NCI-H2081 treated with DMSO at 0.1 percent for 48 hours (cell line): ENCODE results near the gene C1orf116.

Experiments used
- DNase-seq: peaks from one replicate; lab custom pipeline; 2025; lab: John Stamatoyannopoulos, UW

The C1orf116 gene

GRCh38 chr1:207032528-207033017 lies at the start of gene C1orf116:
Gene C1orf116 (minus strand): TSS chr1:207032756. CDS start chr1:207027598, 5,158 bp downstream.
- peak; percentile 80 for DNase-seq

- no peak for DNase-seq
Measured at GRCh38 chr1:207081806-207082205, 49.2 kb upstream of the C1orf116 start.

GRCh38 chr1:207081088-207081487 lies 48.5 kb upstream of the C1orf116 start:
- DNase-seq, result no peak

- DNase-seq, result no peak
Measured at GRCh38 chr1:207079706-207080241, 47.2 kb upstream of the C1orf116 start.

GRCh38 chr1:207078578-207079132 lies 46.1 kb upstream of the C1orf116 start:
- no peak for DNase-seq

- peak; percentile 8 for DNase-seq
Measured at GRCh38 chr1:207077470-207078377, 45.2 kb upstream of the C1orf116 start.

- DNase-seq, result no peak
Measured at GRCh38 chr1:207077012-207077411, 44.5 kb upstream of the C1orf116 start.

GRCh38 chr1:207076181-207076955 lies 43.8 kb upstream of the C1orf116 start:
- no peak for DNase-seq

- DNase-seq, result no peak
Measured at GRCh38 chr1:207073906-207074820, 41.6 kb upstream of the C1orf116 start.

GRCh38 chr1:207072233-207072632 lies 39.7 kb upstream of the C1orf116 start:
- DNase-seq, result no peak

- DNase-seq, result no peak
Measured at GRCh38 chr1:207071426-207071825, 38.9 kb upstream of the C1orf116 start.

GRCh38 chr1:207070811-207071210 lies 38.3 kb upstream of the C1orf116 start:
- DNase-seq, result no peak

GRCh38 chr1:207069858-207070506 lies 37.4 kb upstream of the C1orf116 start:
- no peak for DNase-seq

GRCh38 chr1:207069061-207069460 lies 36.5 kb upstream of the C1orf116 start:
- no peak for DNase-seq

GRCh38 chr1:207067665-207068064 lies 35.1 kb upstream of the C1orf116 start:
- DNase-seq, result no peak

GRCh38 chr1:207067185-207067584 lies 34.6 kb upstream of the C1orf116 start:
- no peak for DNase-seq

GRCh38 chr1:207064561-207064960 lies 32.0 kb upstream of the C1orf116 start:
- no peak for DNase-seq

GRCh38 chr1:207063014-207063413 lies 30.5 kb upstream of the C1orf116 start:
- DNase-seq, result no peak

- DNase-seq, result no peak
Measured at GRCh38 chr1:207062058-207062457, 29.5 kb upstream of the C1orf116 start.

GRCh38 chr1:207060596-207060995 lies 28.0 kb upstream of the C1orf116 start:
- no peak for DNase-seq

GRCh38 chr1:207059881-207060280 lies 27.3 kb upstream of the C1orf116 start:
- DNase-seq, result no peak
